ENCODE results near the gene BIRC7.
A peak's percentile ranks its signal among the peaks of the same experiment; 100 is the strongest.

BIRC7 gene

DNA sequence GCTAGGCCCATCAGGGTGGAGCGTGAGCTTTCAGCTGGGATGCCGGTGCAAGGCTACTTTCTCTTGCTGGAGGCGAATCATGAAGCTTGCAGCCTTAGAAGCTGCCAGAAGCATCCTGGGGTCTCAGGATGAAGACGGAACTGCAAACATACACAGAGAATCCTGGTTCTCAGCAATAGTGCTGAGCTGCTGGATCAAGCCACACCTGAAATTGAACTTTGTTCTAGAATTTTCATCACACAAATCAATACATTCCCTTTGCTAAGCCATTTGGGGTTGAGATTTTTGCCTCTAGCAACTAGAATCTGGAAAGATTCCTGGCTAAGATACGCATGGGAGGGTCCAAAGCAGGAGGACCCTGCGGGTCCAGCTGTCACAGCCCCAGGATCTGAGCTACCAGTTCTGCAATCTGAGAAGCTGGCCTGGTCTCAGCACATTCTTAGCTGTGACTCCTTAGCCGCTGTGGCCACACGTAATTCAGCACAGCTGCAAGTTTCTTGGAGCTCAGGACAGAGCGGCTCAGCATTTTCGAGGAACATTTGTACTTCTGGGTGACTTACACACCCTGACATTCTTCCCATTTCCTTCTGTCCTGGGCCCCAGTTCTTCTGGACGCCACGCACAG is 30.3 kb downstream of the BIRC7 start:
- no peak for DNase-seq (ENCODE audit: low read depth)

DNA sequence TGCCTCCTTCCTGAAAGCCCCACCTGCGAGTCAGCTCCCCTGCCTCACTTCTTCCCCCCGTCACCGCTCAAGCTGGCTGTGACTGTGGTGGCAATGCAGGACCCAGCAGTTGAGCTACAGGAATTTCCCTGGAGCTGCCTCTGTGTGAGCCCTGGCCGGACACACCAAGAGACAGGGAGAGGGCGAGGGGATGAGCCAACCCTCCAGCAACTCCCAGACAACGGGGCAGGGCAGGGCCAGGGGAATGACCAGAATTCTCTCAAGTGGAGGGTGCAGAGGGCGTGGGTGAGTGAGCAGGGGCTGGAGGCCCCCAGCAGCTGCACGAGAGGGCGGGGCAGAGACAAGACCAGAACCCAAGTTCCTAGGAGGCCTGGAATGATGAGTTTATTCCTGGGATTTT is 32.0 kb downstream of the BIRC7 start:
- DNase-seq (ENCODE audit: low read depth): no peak

DNA sequence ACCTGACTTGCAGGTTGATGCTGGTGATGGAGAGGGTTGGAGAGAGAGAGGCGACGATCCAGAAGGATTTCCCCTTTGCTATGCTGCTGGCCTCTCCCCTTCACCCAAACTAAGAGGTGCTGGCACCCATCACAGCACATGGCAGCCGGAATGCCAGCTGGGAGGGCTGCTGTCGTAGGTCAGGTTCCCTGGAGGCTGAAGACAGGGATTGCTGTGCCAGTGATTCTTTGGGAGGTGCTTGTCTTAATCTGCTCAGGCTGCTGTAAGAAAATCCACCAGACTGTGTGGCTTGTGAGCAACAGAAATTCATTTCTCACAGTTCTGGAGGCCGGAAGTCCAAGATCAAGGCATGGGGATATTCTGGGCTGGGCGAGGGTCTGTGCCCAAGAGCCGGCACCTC is 32.6 kb downstream of the BIRC7 start:
- no peak for DNase-seq (ENCODE audit: low read depth)

DNA sequence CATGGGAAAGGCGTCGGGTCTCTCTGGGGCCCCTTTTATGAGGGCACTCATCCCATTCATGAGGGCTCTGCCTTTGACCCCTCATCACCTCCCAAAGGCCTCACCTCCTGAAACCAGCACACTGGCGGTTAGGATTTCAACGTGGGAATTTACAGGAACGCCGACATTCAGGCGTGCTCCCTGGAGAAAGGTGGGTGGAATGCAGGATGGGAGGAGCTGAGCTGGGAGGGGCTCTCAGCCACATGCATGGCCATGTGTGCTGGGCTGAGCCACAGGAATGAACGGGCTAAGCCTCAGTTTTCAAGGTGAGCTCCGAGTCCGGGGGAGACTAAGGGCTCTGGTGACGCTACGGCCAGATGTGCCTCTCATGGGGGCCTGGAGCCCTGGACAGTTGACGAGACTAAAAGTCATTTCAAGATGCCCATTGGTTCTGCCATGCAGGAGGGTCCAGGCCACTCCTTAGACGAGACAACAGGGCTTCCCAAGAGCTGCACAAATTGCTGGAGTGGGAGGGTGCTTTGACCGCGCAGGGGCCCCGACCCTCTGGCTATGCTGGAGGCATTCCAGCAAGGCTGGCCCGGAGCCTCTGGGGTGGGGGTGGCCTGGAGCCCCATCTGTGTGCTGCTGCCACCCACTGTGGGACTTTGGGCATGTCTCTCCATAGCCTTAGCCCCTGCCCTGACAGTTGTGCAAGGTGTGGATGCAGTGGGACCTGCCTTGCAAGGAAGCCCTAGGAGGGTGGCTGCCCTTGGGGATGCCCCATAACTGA is 33.1 kb downstream of the BIRC7 start:
- DNase-seq (ENCODE audit: low read depth): no peak

DNA sequence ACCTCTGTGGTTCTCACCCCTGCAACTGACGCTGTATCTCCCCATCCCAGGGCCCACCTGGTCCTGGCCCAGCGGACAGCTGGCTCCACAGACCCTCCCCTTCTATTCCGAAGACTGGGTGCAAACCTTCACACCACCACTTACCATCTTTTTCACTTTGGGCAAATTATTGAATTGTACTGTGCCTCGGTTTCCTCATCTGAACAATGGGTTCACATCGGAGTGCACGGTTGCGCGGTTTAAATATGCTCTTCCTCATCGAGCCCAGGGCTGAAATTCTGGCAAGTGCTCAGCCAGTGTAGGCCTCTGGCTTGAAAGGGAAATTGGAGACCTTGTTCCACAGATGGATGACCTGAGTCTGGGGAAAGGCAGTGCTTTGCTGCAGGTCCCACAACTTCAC is 34.0 kb downstream of the BIRC7 start:
- DNase-seq (ENCODE audit: low read depth): no peak

DNA sequence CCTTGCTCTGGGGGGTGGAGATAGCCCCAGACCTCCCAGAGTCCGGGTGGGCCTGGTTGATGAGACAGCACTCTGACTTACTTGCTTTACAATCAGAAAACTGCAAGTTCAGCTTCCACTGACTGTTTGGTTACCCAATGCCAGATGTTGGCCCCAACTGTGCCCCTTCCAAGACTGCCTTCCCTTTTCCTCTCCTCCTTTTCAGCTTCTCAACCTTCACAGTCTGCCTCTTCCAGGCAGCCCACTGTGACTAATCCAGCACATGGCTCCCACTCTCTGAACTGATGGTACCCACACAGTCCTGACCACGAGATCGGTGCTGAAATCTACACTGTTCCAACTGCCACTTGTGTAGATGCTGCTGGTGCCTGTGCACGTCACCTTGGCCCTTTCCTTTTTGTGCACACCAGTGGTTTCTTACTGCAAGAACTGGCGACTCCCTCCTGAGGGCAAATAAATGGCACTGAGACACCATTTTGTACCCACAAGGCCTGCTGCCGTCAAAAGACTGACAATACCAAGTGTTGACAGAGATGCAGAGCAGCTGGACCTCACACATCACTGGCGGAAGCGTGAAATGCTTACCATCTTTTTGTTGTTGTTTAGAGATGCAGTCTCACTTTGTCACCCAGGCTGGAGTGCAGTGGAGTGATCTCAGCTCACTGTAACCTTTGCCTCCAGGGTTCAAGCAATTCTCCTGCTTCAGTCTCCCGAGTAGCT is 35.1 kb downstream of the BIRC7 start:
- no peak for DNase-seq (ENCODE audit: low read depth)

DNA sequence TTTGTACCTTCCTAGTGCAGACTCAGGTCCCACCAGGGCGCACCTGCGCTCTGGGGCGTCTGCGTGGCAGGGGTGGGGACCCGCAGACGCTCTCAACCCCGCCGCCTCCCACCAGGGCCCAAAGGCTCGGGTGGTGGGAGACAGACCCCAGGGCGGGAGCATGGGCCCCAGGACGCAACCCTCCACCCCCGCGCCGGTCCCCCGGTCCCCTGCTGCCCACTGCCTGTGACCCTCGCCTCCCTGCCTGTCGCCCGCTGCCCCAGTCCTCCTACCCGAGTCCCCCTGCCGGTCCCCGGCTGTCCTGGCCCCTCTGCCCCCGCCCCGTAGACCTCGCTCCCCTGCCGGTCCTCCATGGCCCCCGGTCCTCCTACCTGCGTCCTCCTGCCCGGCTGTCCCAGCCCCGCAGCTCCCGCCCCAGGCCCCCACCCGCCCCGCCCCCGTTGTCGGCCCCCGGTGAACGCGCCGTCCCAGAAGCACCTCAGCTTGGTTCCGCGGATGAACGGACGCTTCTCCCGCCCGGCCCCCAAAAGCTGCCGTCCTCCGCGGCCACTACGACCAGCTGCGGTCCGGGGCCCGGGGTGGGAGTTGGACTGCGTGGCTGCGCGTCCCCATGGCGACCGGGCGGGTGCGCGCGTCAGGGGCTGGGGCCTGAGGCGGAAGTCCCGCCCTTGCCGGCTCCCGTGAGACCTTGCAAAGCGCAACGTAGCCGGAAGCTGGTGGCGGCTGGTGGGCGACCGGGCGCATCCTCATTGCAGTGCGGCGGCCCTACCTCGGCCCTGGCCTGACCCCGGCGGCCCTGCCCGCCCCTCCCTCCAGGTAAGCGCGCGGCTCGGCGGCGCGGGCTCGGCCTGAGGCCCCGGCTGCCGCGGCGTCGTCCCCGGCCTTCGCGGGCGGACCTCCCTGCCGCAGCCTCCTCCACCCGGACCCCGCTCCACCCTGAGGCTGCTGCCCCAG is 36.7 kb downstream of the BIRC7 start, which contains the start of gene ARFGAP1:
Gene ARFGAP1, plus strand, starts transcription at position 709 of the 954 bp plus-strand sequence. CDS start 2,768 bp downstream, outside the sequence.
- peak; percentile 84 for DNase-seq (ENCODE audit: low read depth)

DNA sequence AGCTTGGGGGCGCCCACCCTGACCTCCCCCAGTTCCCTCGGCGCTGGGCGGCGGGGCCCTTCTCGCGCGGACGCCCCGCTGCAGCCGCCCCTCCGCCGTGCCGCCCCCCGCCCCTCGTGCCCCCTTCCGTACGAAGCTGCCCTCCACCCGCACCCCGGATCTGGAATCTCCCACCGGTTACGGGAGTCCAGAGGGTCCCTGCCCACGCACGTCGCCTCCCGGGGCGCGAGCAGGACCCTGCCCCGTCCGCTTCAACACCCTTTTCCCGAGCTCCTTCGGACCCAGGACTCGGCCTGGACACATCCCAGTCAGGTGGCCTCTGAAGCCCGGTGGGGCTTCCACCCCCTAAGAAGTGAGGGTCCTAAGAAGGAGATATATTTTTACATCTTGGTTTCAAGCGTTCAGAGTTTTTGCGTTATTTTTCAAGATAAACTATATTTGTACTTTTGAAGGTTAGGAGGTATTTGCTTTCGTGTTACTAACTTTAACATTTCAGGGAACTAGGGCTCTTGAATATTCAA is 37.4 kb downstream of the BIRC7 start:
- no peak for DNase-seq (ENCODE audit: low read depth)

DNA sequence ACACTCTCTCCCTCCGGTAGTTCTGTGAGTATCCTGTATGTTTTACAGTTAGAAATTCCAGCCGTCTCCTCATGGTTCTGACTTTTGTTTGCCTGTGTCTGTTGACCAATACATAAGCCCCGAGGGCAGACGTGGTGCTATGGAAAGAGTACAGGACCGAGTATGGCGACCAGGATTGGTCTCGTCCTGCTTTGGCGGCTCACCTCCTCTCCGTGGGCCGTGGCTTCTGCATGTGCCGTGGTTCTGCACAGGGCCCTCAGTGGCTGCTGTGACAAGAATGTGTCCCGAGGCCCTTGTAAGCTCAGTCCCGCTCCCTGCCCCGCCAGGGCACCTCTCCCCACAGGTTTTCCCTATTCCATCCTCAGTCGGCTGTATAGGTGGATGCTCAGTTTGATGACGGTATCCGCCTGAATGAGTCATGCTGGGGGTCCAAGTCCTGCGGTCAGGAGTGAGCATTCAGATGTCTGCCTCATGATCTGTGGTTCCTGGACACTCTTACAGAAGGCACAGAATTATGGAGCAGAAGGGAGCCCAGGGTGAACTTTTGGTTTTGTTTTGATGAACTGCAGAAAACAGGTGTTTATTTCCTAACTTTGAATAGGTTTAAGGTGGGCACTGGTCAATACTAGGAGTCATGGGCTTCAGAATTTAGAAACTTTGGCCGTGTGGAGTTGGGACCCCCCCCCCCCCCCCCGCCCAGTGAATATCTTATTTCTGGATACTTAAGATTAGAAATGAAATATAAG is 38.1 kb downstream of the BIRC7 start:
- no peak for DNase-seq (ENCODE audit: low read depth)

DNA sequence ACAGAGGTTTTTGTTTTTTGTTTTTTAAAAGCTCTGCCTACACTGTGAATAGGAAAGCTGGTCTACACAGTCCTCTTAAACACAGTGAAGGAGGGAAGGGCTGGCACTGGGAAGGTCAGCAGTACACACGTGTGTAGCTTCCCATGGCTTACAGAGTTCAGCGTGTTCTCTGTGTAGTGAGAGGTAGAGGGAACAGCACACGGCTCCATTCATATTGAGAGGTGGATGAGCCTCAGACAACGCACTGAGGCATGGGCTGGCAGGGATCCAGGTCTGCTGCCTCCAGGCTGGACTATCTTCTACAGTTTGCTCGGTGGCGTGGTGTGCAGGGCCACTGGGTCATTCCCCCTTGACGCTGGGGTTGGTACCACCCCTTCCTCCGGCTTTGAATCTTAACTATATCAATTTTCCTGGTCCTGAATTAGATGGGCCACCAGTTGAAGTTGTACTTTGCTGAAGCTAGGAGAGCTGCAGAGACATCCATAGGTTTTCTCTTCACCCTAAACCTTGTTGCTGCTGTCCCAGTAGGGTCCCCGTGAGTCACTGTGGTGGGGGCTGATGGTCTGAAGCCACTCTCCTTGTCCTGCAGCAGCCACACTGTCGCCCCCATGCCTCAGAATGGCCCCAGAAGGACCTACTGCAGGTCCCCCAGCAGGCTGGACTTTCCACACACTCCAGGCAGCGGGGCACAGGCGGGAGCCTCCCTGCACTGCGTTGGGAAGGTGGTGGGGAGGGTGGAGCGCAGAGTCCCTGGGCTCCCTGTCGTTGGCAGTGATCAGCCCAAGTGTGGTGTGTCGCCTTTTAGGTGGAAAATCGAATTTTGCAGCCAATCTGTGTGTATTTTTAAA is 38.9 kb downstream of the BIRC7 start:
- DNase-seq (ENCODE audit: low read depth): no peak

DNA sequence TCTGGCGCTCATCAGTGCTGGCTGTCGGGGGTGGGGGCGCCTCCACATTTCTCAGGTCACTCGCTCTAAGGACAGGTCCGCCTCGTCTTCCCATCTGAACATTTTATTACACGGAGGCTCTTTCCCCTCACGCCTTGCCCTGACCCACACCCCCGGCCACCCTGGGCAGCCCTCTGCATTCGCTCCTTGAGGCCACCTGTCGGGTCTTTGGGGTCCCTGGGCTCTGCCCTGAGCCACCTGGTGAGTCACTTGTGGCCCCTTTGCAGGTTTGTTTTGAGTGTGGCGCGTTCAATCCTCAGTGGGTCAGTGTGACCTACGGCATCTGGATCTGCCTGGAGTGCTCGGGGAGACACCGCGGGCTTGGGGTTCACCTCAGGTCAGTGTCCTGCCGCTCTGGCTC is 40.1 kb downstream of the BIRC7 start:
- no peak for DNase-seq (ENCODE audit: low read depth)

DNA sequence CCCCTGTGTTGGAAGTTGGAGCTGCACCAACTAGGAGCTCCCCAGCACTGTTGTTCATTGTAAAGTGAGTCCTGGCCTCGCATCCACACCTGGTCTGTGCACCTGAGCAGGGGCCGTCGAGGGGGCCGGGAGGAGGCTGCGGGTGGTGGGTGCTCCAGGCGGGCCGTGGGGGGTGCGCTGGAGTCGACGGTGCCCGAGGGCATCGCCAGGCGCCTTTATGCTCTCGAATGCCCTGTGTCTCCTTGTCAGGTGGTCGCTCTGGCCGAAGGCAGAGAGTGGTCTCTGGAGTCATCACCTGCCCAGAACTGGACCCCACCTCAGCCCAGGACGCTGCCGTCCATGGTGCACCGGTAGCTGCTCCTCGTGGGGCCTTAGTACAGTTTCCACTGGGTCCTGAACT is 41.3 kb downstream of the BIRC7 start:
- no peak for DNase-seq (ENCODE audit: low read depth)

DNA sequence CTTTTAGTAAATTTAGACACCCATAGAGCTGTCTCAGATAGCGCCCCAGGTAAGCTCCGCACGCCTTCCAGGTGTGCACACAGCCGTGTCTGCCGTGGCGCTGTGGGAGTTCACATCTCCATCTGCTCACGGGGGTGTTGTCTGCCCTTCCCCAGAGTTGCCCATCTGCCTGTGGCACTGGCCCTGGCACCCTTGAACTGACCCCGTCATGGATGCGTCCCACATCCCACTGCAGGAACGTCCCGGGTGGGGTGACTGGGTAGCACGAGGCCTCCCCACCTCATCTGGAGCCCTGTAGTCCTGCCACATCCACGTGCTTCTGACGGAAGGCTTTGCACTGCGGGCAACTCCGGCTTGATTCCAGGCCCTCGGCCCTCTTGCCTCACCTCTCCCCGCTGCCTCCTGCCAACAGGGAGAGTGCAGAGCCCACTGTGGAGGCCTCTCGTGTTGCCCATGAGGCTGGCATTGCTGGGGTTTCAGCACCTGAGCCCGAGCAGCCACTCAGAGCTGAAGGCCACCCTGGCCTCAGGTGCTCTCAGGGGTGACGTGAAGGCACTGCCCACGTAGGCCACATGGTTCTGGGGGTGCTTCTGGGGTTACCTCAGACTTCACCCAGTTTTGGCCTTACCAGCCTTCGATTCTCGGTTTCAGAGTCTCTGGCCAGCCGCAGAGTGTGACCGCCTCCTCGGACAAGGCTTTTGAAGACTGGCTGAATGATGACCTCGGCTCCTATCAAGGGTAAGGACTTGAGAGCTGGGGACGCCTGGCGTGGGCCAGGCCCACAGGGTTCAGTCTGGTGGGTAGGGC is 42.0 kb downstream of the BIRC7 start:
- DNase-seq (ENCODE audit: low read depth): no peak

DNA sequence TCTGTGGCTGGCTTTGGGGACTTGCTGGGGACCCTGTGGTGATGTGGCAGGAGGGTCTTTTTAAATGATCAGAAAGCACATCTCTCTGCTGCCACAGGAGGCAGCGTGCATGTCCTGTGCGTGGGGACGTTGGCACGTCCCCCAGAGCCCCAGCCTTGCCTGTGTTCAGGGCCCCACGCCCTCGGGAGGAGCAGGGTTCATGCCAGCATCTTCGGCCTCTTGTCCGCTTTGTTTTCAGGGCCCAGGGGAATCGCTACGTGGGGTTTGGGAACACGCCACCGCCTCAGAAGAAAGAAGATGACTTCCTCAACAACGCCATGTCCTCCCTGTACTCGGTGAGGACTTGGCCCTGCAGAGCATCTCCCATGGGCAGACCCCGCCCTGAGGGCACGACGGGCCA is 43.0 kb downstream of the BIRC7 start:
- DNase-seq (ENCODE audit: low read depth): no peak

DNA sequence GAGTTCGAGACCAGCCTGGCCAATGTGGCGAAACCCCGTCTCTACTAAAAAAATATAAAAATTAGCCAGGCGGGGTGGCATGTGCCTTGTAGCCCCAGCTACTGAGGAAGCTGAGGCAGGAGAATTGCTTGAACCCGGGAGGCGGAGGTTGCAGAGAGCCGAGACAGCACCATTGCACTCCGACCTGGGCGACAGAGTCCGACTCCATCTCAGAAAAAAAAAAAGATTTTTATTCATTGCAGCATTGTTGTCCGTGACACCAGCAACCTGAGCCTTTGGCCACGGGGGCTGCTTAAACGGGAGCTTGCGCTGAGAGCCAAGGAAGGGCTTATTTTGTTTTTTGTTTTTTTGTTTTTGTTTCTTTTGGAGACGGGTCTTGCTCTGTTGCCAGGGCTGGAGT is 44.2 kb downstream of the BIRC7 start:
- no peak for DNase-seq (ENCODE audit: low read depth)

DNA sequence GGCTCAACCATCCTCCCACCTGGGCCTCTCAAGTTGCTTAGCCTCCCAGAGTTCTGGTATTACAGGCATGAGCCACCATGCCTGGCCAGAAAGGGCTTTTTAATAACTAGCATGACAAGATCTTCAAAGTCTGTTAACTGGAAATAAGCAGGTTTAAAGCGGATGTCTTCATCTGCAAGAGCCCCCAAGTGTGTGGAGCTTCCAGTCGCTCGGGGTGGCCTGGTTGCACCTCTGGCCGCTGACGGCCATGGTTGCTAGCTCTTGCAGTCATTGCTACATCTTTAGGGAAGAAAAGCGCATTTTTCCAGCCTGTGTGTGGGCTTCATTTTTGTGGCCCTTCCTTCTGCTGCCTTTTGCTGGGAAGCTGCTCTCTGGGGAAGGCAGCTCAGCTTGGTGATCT is 44.7 kb downstream of the BIRC7 start:
- DNase-seq (ENCODE audit: low read depth): no peak

DNA sequence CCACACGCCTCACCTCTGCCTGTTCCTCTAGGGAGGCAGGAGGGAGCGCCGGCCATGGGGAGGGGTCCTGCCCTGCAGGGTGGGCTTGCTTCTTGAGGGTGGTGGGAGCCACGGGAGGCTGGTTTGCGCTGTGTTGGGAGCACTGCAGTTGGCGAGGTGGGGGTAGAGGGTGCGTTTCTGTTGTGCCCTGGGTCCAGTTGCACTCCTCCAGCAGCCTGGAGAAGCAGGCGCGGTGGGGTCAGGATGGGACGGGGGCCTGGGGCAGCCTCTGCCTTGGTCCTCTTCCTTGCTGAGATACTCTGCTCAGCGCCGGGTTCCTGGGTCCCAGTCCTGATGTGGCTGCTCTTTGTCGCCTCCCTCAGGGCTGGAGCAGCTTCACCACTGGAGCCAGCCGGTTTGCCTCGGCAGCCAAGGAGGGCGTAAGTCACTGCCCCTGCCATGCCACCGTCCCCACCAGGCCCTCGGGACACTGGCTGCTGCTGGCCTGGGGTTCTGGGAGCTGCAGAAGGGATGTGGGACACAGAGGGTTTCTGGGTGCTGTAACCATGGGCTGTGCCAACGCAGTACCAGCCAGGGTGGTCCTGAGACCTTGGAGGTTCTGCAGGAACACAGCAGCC is 45.3 kb downstream of the BIRC7 start:
- no peak for DNase-seq (ENCODE audit: low read depth)

DNA sequence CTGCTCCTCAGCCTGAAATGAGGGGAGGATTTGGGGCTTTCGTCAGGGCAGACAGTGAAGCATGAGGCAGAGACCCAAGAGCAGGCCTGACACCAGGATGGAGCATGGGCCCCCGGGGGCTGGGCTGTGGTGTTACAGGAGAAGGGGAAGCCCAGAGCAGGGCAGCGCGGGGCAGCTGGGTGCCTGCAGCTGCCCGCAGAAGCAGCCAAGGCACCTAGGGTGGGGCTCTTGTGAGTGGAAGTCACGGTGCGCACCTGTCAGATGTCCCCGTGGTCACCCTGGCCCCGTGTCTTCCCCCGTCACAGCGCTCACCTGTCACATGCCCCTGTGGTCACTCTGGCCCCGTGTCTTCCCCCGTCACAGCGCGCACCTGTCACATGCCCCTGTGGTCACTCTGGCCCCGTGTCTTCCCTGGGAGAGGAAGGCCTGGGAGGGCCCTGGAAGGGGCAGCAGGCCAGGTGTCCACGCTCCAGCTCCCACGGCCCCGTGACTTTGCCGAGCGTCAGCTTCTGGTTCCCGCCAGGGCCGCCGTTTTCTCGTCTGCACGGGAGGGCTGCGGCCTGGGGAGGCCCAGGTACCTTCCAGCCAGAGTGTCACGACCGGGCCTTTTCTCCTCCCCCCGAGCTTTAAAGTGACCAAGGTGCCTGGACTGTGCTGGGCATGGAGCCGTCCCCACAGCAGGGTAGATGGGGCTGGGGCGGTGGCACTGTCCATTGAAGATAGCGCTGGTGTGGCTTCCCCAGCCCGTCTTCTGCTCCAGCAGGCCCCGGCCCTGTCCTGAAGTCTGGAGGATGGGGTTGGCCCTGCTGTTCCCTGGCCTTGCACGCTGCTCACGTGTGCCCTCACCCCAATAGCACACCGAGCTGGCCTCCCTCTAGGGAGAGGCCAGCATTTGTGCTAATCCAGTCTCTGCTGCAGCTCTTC is 46.3 kb downstream of the BIRC7 start:
- no peak for DNase-seq (ENCODE audit: low read depth)

All from stimulated activated CD4-positive, alpha-beta T cell treated with anti-CD3 and anti-CD28 coated beads, Interleukin-2, amount 100 ng/mL, for 4 hours (primary cell).